PC-3 (cell line): ENCODE measurements around the gene NUP93. TPM values are rescaled to one million over a fixed set of nuclear protein-coding genes. Genes with fewer than 3 reads are reported as not detected.

Experiments
- ATAC-seq: fragments of 200-7000 bp; cut with Tn5 transposase; 2 replicates; pipeline ENCODE4 v1.9.1; 2020; ENCODE audit warnings: mild to moderate bottlenecking, moderate library complexity
- BruUV-seq: library from RNA; stranded (reverse); fragments of 400-500 nt; replicated peaks from 2 replicates; lab custom pipeline; 2021; lab: Mats Ljungman, UMichigan
- CTCF ChIA-PET: fragments of 300-600 bp; sonication (Branson Sonifier 250); formaldehyde crosslinking; loops from one replicate; lab custom pipeline; 2022; ENCODE audit warnings: antibody characterized with exemption; lab: Charles Lee
- POLR2A ChIA-PET: fragments of 300-600 bp; sonication (Branson Sonifier 250); formaldehyde crosslinking; loops from one replicate; lab custom pipeline; 2022; ENCODE audit warnings: antibody characterized with exemption; ENCODE audit not compliant: unreplicated experiment; lab: Charles Lee
- DNase-seq: peaks from one replicate; pipeline ENCODE4 v3.0.0-alpha.2; 2015
- H2AFZ ChIP-seq: fragments of 300-600 bp; sonication (generic); 2 replicates; pipeline ENCODE4 v1.6.0; 2016; ENCODE audit warnings: antibody characterized with exemption, low read length
- H3F3A ChIP-seq: fragments of 300-600 bp; sonication (generic); one replicate; pipeline ENCODE4 v1.6.0; 2017; ENCODE audit warnings: antibody characterized with exemption, low read length, control low read depth, mild to moderate bottlenecking; ENCODE audit not compliant: unreplicated experiment
- H3K27ac ChIP-seq: fragments of 300-600 bp; sonication (generic); 2 replicates; pipeline ENCODE4 v1.5.1; 2016; ENCODE audit warnings: mild to moderate bottlenecking, low read length
- H3K27me3 ChIP-seq: fragments of 300-600 bp; sonication (generic); 2 replicates; pipeline ENCODE4 v1.6.1; 2016; ENCODE audit warnings: low read length, mixed read lengths
- H3K36me3 ChIP-seq: fragments of 300-600 bp; sonication (generic); 2 replicates; pipeline ENCODE4 v1.6.1; 2016; ENCODE audit warnings: low read depth, mixed run types, low read length, mixed read lengths
- H3K4me1 ChIP-seq: fragments of 300-600 bp; sonication (generic); 2 replicates; pipeline ENCODE4 v1.5.1; 2016; ENCODE audit warnings: low read length; ENCODE audit not compliant: insufficient read depth
- H3K4me2 ChIP-seq: fragments of 300-600 bp; sonication (generic); 2 replicates; pipeline ENCODE4 v1.6.0; 2016; ENCODE audit warnings: low read length
- H3K4me3 ChIP-seq: fragments of 300-600 bp; sonication (generic); 2 replicates; pipeline ENCODE4 v1.5.1; 2016; ENCODE audit warnings: mild to moderate bottlenecking, low read length, mixed read lengths
- H3K79me2 ChIP-seq: fragments of 300-600 bp; sonication (generic); 2 replicates; pipeline ENCODE4 v1.6.1; 2017; ENCODE audit warnings: low read length, mixed read lengths
- H3K9ac ChIP-seq: fragments of 300-600 bp; sonication (generic); 2 replicates; pipeline ENCODE4 v1.6.0; 2016; ENCODE audit warnings: mild to moderate bottlenecking, low read length
- H3K9me2 ChIP-seq: fragments of 300-600 bp; sonication (generic); replicated peaks from 2 replicates; pipeline ENCODE4 v1.6.1; 2016; ENCODE audit warnings: mixed run types, low read length, mixed read lengths
- H3K9me3 ChIP-seq: fragments of 300-600 bp; sonication (generic); 2 replicates; pipeline ENCODE4 v1.6.1; 2016; ENCODE audit warnings: low read length, mixed read lengths
- H4K20me1 ChIP-seq: fragments of 300-600 bp; sonication (generic); 2 replicates; pipeline ENCODE4 v1.6.1; 2016; ENCODE audit warnings: low read length, mixed read lengths
- CTCF ChIP-seq: fragments of 300-600 bp; sonication (generic); conservative IDR thresholded peaks from 2 replicates; pipeline ENCODE4 v1.5.1; 2017; ENCODE audit warnings: antibody characterized with exemption, low read depth, mild to moderate bottlenecking, low read length
- EZH2 ChIP-seq: fragments of 300-600 bp; sonication (generic); IDR thresholded peaks from one replicate; pipeline ENCODE4 v1.6.1; 2017; ENCODE audit warnings: antibody characterized with exemption, mild to moderate bottlenecking, low read length; ENCODE audit not compliant: unreplicated experiment
- EZH2phosphoT487 ChIP-seq: fragments of 300-600 bp; sonication (generic); IDR thresholded peaks from 2 replicates; pipeline ENCODE4 v1.6.1; 2018; ENCODE audit warnings: mild to moderate bottlenecking, antibody characterized with exemption, low read length, borderline replicate concordance
- intact Hi-C: fragments of 100-400 bp; cut with micrococcal nuclease; formaldehyde crosslinking; loops from 2 replicates; pipeline ENCODE4 v1.9.0; 2023
- total RNA-seq: library from RNA; depleted of rRNA; stranded (reverse); fragments of >200 nt; gene quantifications from 2 replicates; pipeline ENCODE4 v1.2.3, GENCODE V29; 2014

The NUP93 gene
- total RNA-seq, 1 experiment from 2014 or later: 98.6 TPM

GRCh38 chr16:56814537-56815432 lies 84.9 kb downstream of the NUP93 start:
- no peaks in the 10 kb centered on the region for H3K9me2 ChIP-seq
- DNase-seq (no peak), ATAC-seq (no peak)
- peaks cover 18% of the 10 kb centered on the region for H3K4me1 ChIP-seq
- H3K4me3 ChIP-seq: no peak overlapping the region
- no peak overlapping the region for H3K27ac ChIP-seq
- ChIA-PET POLR2A (no interaction called here), CTCF (no interaction called here)
- H3K27me3 ChIP-seq: no peaks in the 10 kb centered on the region
- no peak overlapping the region for H3K4me2 ChIP-seq
- TF ChIP-seq EZH2 (no peak), EZH2phosphoT487 (no peak), CTCF (no peak)
- no peak overlapping the region for H2AFZ ChIP-seq
- no TSS peak for BruUV-seq
- no peaks in the 10 kb centered on the region for H3K9me3 ChIP-seq
- peaks cover 1% of the 10 kb centered on the region; the same call in 1 of the 2 replicates for H3K79me2 ChIP-seq
- H3K9ac ChIP-seq: no peak overlapping the region
- H4K20me1 ChIP-seq: no peaks in the 10 kb centered on the region
- no peaks in the 10 kb centered on the region for H3F3A ChIP-seq
- intact Hi-C loops: no loop called here
- no peaks in the 10 kb centered on the region; the same call in none of the 2 replicates for H3K36me3 ChIP-seq

- Histone ChIP-seq H2AFZ (no peak overlapping the region), H4K20me1 (no peaks in the 10 kb centered on the region), H3K4me3 (no peak overlapping the region), H3K27me3 (no peaks in the 10 kb centered on the region), H3K79me2 (no peaks in the 10 kb centered on the region; the same call in 1 of the 2 replicates), H3K4me1 (peaks cover 18% of the 10 kb centered on the region), H3F3A (no peaks in the 10 kb centered on the region), H3K27ac (no peak overlapping the region), H3K36me3 (no peaks in the 10 kb centered on the region; the same call in 1 of the 2 replicates), H3K9me2 (no peaks in the 10 kb centered on the region), H3K9ac (no peak overlapping the region), H3K4me2 (no peak overlapping the region), H3K9me3 (no peaks in the 10 kb centered on the region)
- no peak for DNase-seq
- ChIA-PET CTCF (no interaction called here), POLR2A (no interaction called here)
- intact Hi-C loops: no loop called here
- no peak for ATAC-seq
- TF ChIP-seq EZH2phosphoT487: no peak
- no peak for TF ChIP-seq EZH2
- no peak for TF ChIP-seq CTCF
- BruUV-seq: no TSS peak
Observed at GRCh38 chr16:56815721-56816120, 85.8 kb downstream of the NUP93 start.

GRCh38 chr16:56817056-56817455 lies 87.1 kb downstream of the NUP93 start:
- no TSS peak for BruUV-seq
- Histone ChIP-seq H3K4me1 (peaks cover 15% of the 10 kb centered on the region), H3K4me3 (no peak overlapping the region), H3K9me2 (no peaks in the 10 kb centered on the region), H4K20me1 (no peaks in the 10 kb centered on the region), H3K9me3 (no peaks in the 10 kb centered on the region), H3K36me3 (no peaks in the 10 kb centered on the region; the same call in 1 of the 2 replicates), H3K9ac (no peak overlapping the region), H3K79me2 (no peaks in the 10 kb centered on the region; the same call in 1 of the 2 replicates), H2AFZ (no peak overlapping the region), H3K27me3 (no peaks in the 10 kb centered on the region), H3K4me2 (no peak overlapping the region), H3F3A (no peaks in the 10 kb centered on the region), H3K27ac (no peak overlapping the region)
- TF ChIP-seq EZH2phosphoT487: no peak
- TF ChIP-seq EZH2: no peak
- no peak for TF ChIP-seq CTCF
- ATAC-seq (no peak), DNase-seq (no peak)
- intact Hi-C loops: no loop called here
- CTCF ChIA-PET: no interaction called here
- POLR2A ChIA-PET: no interaction called here
